ENCODE measurements around the gene MUS81. TPM values are rescaled to one million over a fixed set of nuclear protein-coding genes. Genes with fewer than 3 reads are reported as not detected.

MUS81 gene
- total and polyA plus RNA-seq, 2 donors (not counting 3 experiments of a cell fraction or from before 2014, with no cell fraction given): 57.9 to 76.9 TPM

DNA sequence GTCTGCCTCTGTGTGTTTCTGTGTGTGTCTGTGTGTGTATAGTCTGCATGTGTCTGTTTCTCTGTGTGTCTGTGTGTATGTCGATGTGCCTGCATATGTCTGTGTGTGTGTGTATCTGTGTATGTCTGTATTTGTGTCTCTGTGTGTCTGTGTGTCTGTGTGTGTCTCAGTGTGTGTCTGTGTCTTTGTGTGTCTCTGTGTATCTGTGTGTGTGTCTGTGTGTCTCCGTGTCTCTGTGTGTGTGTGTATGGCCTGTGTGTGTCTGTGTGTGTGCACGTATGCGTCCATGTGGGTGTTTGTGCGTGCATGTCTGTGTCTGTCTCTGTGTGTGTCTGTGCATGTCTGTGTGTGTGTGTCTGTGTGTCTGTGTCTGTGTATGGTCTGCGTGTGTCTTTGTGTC is 26.0 kb upstream of the MUS81 start:
- Histone ChIP-seq H3K4me2 (ENCODE audit: insufficient read depth, low read length) (peak overlapping the region; percentile 72), H2AFZ (ENCODE audit: low read depth, low read length) (peak overlapping the region; percentile 90), H3K4me3 (replicated peaks in 1 of 3; ENCODE audit: insufficient read depth in 1 of 3, low read depth in 1 of 3, low read length in 3 of 3) (peak overlapping the region; percentile 15 to 49 (median 36)), H3K4me1 (ENCODE audit: control insufficient read depth, extremely low read depth, insufficient read depth, low read length) (peaks cover 11% of the 10 kb centered on the region), H3K9me1 (replicated peaks; ENCODE audit: control insufficient read depth, extremely low read depth, insufficient read depth, low read length) (no peaks in the 10 kb centered on the region), H3K79me2 (ENCODE audit: control insufficient read depth, insufficient read depth, low read length) (no peaks in the 10 kb centered on the region), H3K36me3 (ENCODE audit: control insufficient read depth in 2 of 2, extremely low read depth in 1 of 2, insufficient read depth in 2 of 2, low read length in 2 of 2) (no peaks in the 10 kb centered on the region), H3K27me3 (ENCODE audit: control insufficient read depth in 2 of 2, insufficient read depth in 2 of 2, low read length in 2 of 2) (peaks cover 20 to 24% of the 10 kb centered on the region in 2 experiments), H3K9ac (replicated peaks; ENCODE audit: extremely low read depth, insufficient read depth, low read length) (no peak overlapping the region), H3K9me3 (replicated peaks; ENCODE audit: control insufficient read depth, insufficient read depth, low read length) (no peaks in the 10 kb centered on the region), H4K20me1 (replicated peaks; ENCODE audit: control insufficient read depth, extremely low read depth, insufficient read depth, low read length) (no peaks in the 10 kb centered on the region), H3K27ac (ENCODE audit: insufficient read depth, low read depth, low read length) (no peak overlapping the region)
- DNase-seq (ENCODE audit: low read depth, low spot score) (no peak), FAIRE-seq (peak; percentile 52)
- CTCF ChIA-PET: interaction anchor here (0.8 to 2.6 kb wide), 5 partner anchors 16 to 208 kb away, joined by 3 to 8 read pairs (median 5); partner anchors contain the start of gene MUS81
- BruUV-seq (replicated peaks): no TSS peak
- intact Hi-C loops (cut with micrococcal nuclease) (no loop called here), dilution Hi-C loops (cut with MboI; ENCODE audit: extremely low pct_ligation_motif_present, low sequenced_read_pairs) (no loop called here)
- POLR2A ChIA-PET: no interaction called here
- TF ChIP-seq FOS (IDR thresholded peaks at IDR 0.05; ENCODE audit: borderline replicate concordance, insufficient read depth, low read length) (no peak), POLR2A (IDR thresholded peaks at IDR 0.05; ENCODE audit: low read depth, low read length) (peak; percentile 61), JUN (IDR thresholded peaks at IDR 0.05; ENCODE audit: borderline replicate concordance, insufficient read depth, insufficient read length, low read depth) (no peak), MYC (IDR thresholded peaks at IDR 0.05; ENCODE audit: low read depth, low read length) (no peak), EZH2 (IDR thresholded peaks at IDR 0.05; ENCODE audit: borderline replicate concordance, low read depth, low read length, severe bottlenecking) (no peak)

- ChIA-PET POLR2A (no interaction called here), CTCF (interaction anchor here (2.5 kb wide), 1 partner anchor 10 kb away, joined by 9 read pairs; no protein-coding TSS in a partner anchor)
- FAIRE-seq: peak; percentile 42
- Histone ChIP-seq H3K9me3 (replicated peaks; ENCODE audit: control insufficient read depth, insufficient read depth, low read length) (no peaks in the 10 kb centered on the region), H3K36me3 (ENCODE audit: control insufficient read depth in 2 of 2, extremely low read depth in 1 of 2, insufficient read depth in 2 of 2, low read length in 2 of 2) (no peaks in the 10 kb centered on the region), H3K27me3 (ENCODE audit: control insufficient read depth in 2 of 2, insufficient read depth in 2 of 2, low read length in 2 of 2) (no peaks in the 10 kb centered on the region), H3K27ac (ENCODE audit: insufficient read depth, low read depth, low read length) (no peak overlapping the region), H3K4me3 (replicated peaks in 1 of 3; ENCODE audit: insufficient read depth in 1 of 3, low read depth in 1 of 3, low read length in 3 of 3) (no peak overlapping the region), H3K9me1 (replicated peaks; ENCODE audit: control insufficient read depth, extremely low read depth, insufficient read depth, low read length) (no peaks in the 10 kb centered on the region), H3K9ac (replicated peaks; ENCODE audit: extremely low read depth, insufficient read depth, low read length) (no peak overlapping the region), H4K20me1 (replicated peaks; ENCODE audit: control insufficient read depth, extremely low read depth, insufficient read depth, low read length) (no peaks in the 10 kb centered on the region), H3K79me2 (ENCODE audit: control insufficient read depth, insufficient read depth, low read length) (no peaks in the 10 kb centered on the region), H2AFZ (ENCODE audit: low read depth, low read length) (no peak overlapping the region), H3K4me2 (ENCODE audit: insufficient read depth, low read length) (no peak overlapping the region), H3K4me1 (ENCODE audit: control insufficient read depth, extremely low read depth, insufficient read depth, low read length) (no peaks in the 10 kb centered on the region)
- no TSS peak for BruUV-seq (replicated peaks)
- no peak for DNase-seq (ENCODE audit: low read depth, low spot score)
- TF ChIP-seq CTCF (IDR thresholded peaks at IDR 0.05; ENCODE audit: extremely low read depth in 1 of 2, insufficient read depth in 1 of 2, low read depth in 1 of 2, low read length in 2 of 2) (no peak), POLR2A (IDR thresholded peaks at IDR 0.05; ENCODE audit: low read depth, low read length) (no peak), MYC (IDR thresholded peaks at IDR 0.05; ENCODE audit: low read depth, low read length) (no peak), EZH2 (IDR thresholded peaks at IDR 0.05; ENCODE audit: borderline replicate concordance, low read depth, low read length, severe bottlenecking) (no peak)
- dilution Hi-C loops (cut with MboI; ENCODE audit: extremely low pct_ligation_motif_present, low sequenced_read_pairs) (no loop called here), intact Hi-C loops (cut with micrococcal nuclease) (no loop called here)
Observed at GRCh38 chr11:65842144-65842543, 18.1 kb upstream of the MUS81 start.

Data from endothelial cell of umbilical vein (primary cell).